Heart left ventricle (tissue), 16 donors: Measurements from ENCODE around the gene GSTA3. TPM values are rescaled to one million over a fixed set of nuclear protein-coding genes. Genes with fewer than 3 reads are reported as not detected.
"Not testable (repeated sequence)": the region's sequence is repeated elsewhere in the genome, so short reads cannot be mapped to it uniquely, and the experiment has no call there.

Experiments
- ATAC-seq, 4 donors: fragments of 200-7000 bp; cut with Tn5 transposase; one replicate each; pipeline ENCODE4 v1.9.1; 2020 to 2022; ENCODE audit warnings: moderate library complexity in 4 of 4, mild to moderate bottlenecking in 3 of 4, moderate number of reproducible peaks in 1 of 4
- DNase-seq, 5 donors: peaks; one replicate each; pipeline ENCODE4 v3.0.0-alpha.2; 2020
- H3K27ac ChIP-seq, 12 donors: fragments of 200-600 bp; sonication (generic) in 4 of 12; one replicate each; pipeline versions ENCODE4 v1.5.0 to v1.8.0; 2016 to 2022; ENCODE audit warnings: mild to moderate bottlenecking in 2 of 12
- H3K27me3 ChIP-seq, 9 donors: fragments of 200-600 bp; sonication (generic) in 2 of 9; one replicate each; pipeline versions ENCODE4 v1.5.1 to v1.8.0; 2016 to 2022; ENCODE audit warnings: mild to moderate bottlenecking in 3 of 9
- H3K36me3 ChIP-seq, 9 donors: fragments of 200-600 bp; sonication (generic) in 2 of 9; one replicate each; pipeline versions ENCODE4 v1.5.0 to v1.8.0; 2018 to 2022; ENCODE audit warnings: mild to moderate bottlenecking in 2 of 9
- H3K4me1 ChIP-seq, 12 donors: fragments of 200-600 bp; sonication (generic) in 4 of 12; one replicate each; pipeline versions ENCODE4 v1.5.0 to v1.8.0; 2016 to 2022; ENCODE audit warnings: mild to moderate bottlenecking in 3 of 12
- H3K4me3 ChIP-seq, 12 donors: fragments of 200-600 bp; sonication (generic) in 4 of 12; one replicate each; pipeline versions ENCODE4 v1.5.0 to v1.8.0; 2017 to 2022; ENCODE audit warnings: mild to moderate bottlenecking in 9 of 12, moderate library complexity in 4 of 12
- H3K9me3 ChIP-seq, 12 donors: fragments of 200-600 bp; sonication (generic) in 4 of 12; one replicate each; pipeline versions ENCODE4 v1.5.0 to v1.8.0; 2016 to 2022; ENCODE audit warnings: mild to moderate bottlenecking in 1 of 12
- CTCF ChIP-seq, 12 donors: fragments of 200-600 bp; sonication (generic) in 4 of 12; IDR thresholded peaks; one replicate each; pipeline versions ENCODE4 v1.5.0 to v1.8.0; 2018 to 2022; ENCODE audit warnings: antibody characterized with exemption in 12 of 12, mild to moderate bottlenecking in 5 of 12
- POLR2A ChIP-seq, 2 donors: fragments of 450-650 bp; IDR thresholded peaks; one replicate each; pipeline ENCODE4 v1.6.1; 2017; ENCODE audit warnings: antibody characterized with exemption in 2 of 2, mild to moderate bottlenecking in 2 of 2, moderate library complexity in 2 of 2
- WGBS, 4 donors: extraction: QIAGEN DNeasy Blood & Tissue Kit in 2 of 4; methylation state at CpG; one replicate each; pipeline versions ENCODE4 v1.1.5 to v1.1.7; 2013 to 2018; 5-methylcytosine and 5-hydroxymethylcytosine counted together
- intact Hi-C, 10 donors: fragments of 100-400 bp; cut with DNase I; formaldehyde crosslinking; loops; one replicate each; pipeline versions ENCODE4 v1.11.1 to v1.14.2; 2022
- polyA plus RNA-seq, 2 donors: library from polyadenylated mRNA; stranded (reverse); fragments of 200-250 nt; gene quantifications; one replicate each; pipeline ENCODE4 v1.2.3, GENCODE V29; 2013
- total RNA-seq, 9 donors: library from RNA; depleted of rRNA in 2 of 9; stranded (reverse); fragments of >200 nt in 2 of 9; fragmentation: NEBNext Ultra II Directional in 3 of 9; extraction: Animal tissue kit (Norgen Biotek cat#: 25700) in 3 of 9; gene quantifications; one replicate each; pipeline versions ENCODE4 v1.1.0 to v1.2.4, GENCODE V29; 2016 to 2023
- donor health status: ischemic (EF 13 %, LVEDD 7.1; RV severe dilation, severe dysfunction).
- donor health status: healthy with polysubstance abuse.
- donor health status: DM: no; HTN: yes; CAD: no.
- donor health status: DM: no; HTN: no; CAD: no.
- donor health status: ischemic (EF 25% LVEDD 6.9; RV normal size, moderate dysfunction).
- donor health status: ischemic (EF 25% LVEDD 5.7; RV mildly dilated, moderate dysfunction).
- donor health status: healthy.
- donor health status: DM: yes; HTN: yes; CAD: no.
- donor health status: ischemic (EF 35%, LVEDD 5.7; RV mildly dilated, moderate dysfunction).
- donor health status: nonischemic (EF 11% LVEDD 7.7; RV severe dilation, severe dysfunction).
- donor health status: DM: yes; HTN: yes; CAD: no.
- donor health status: PGD.
- donor health status: ischemic (EF 29% LVEDD 5.4; RV normal size, mild dysfunction).
- donor health status: nonischemic (EF 23%, LVEDD 6.1; RV moderate dilation, normal function).

The GSTA3 gene
- total and polyA plus RNA-seq, 11 donors: not detected

GRCh38 chr6:52858416-52858815 is 51.1 kb downstream of the GSTA3 start:
- Histone ChIP-seq H3K27ac (no peak overlapping the region), H3K27me3 (peaks cover 0 to 5% (median 0%) of the 10 kb centered on the region in 9 donors), H3K4me1 (no peaks in the 10 kb centered on the region), H3K9me3 (no peaks in the 10 kb centered on the region), H3K4me3 (no peak overlapping the region), H3K36me3 (no peaks in the 10 kb centered on the region)
- intact Hi-C loops: no loop called here
- DNase-seq: no peak
- TF ChIP-seq POLR2A (IDR thresholded peaks at IDR 0.05): no peak
- no peak for TF ChIP-seq CTCF (IDR thresholded peaks at IDR 0.05)
- WGBS, 4 donors: 87 to 91% (median 87%) methylated on average over 4 of the region's 4 CpGs
- ATAC-seq: no peak

GRCh38 chr6:52856137-52856536 is 53.4 kb downstream of the GSTA3 start:
- H3K4me1 ChIP-seq, H3K36me3 ChIP-seq, H3K9me3 ChIP-seq, H3K27me3 ChIP-seq, ATAC-seq, intact Hi-C loops, H3K4me3 ChIP-seq, DNase-seq, H3K27ac ChIP-seq: not testable (repeated sequence)
- WGBS, 4 donors: 4 to 17% (median 12%) methylated on average over 1 to 3 of the region's 3 CpGs

- intact Hi-C loops: no loop called here
- no peak overlapping the region for H3K4me3 ChIP-seq
- TF ChIP-seq POLR2A (IDR thresholded peaks at IDR 0.05) (no peak), CTCF (IDR thresholded peaks at IDR 0.05) (no peak)
- H3K27ac ChIP-seq: no peak overlapping the region
- H3K27me3 ChIP-seq: no peaks in the 10 kb centered on the region
- WGBS, 4 donors: 76 to 83% (median 78%) methylated on average over 4 of the region's 4 CpGs
- peaks cover 0 to 9% (median 0%) of the 10 kb centered on the region in 12 donors for H3K9me3 ChIP-seq
- DNase-seq (no peak), ATAC-seq (no peak)
- no peaks in the 10 kb centered on the region for H3K36me3 ChIP-seq
- no peaks in the 10 kb centered on the region for H3K4me1 ChIP-seq
These were observed 60.4 kb downstream of the GSTA3 start for GRCh38 chr6:52849137-52849536.

Other genes with a start within 250 kb of the GSTA3 start
- 10 to 100 TPM in 2 of 9 donors, 1 to 10 TPM in 7; 5.0 to 13.5 (median 8.2) TPM for gene TMEM14A, start 238.6 kb downstream of the GSTA3 start, total RNA-seq
- gene TMEM14A, start 238.6 kb downstream of the GSTA3 start, polyA plus RNA-seq: 1 to 10 TPM; 8.0 TPM
- gene GSTA2, start 146.2 kb downstream of the GSTA3 start, total RNA-seq: not detected
- not detected for gene GSTA2, start 146.2 kb downstream of the GSTA3 start, polyA plus RNA-seq
- not detected for gene GSTA1, start 105.9 kb downstream of the GSTA3 start, total RNA-seq
- not detected for gene GSTA1, start 105.9 kb downstream of the GSTA3 start, polyA plus RNA-seq
- not detected for gene GSTA5, start 68.9 kb downstream of the GSTA3 start, total RNA-seq
- not detected for gene GSTA5, start 68.9 kb downstream of the GSTA3 start, polyA plus RNA-seq
- gene GSTA4, start 85.6 kb upstream of the GSTA3 start, total RNA-seq: 10 to 100 TPM in 8 of 9 donors, 1 to 10 TPM in 1; 8.5 to 17.0 (median 12.5) TPM
- gene GSTA4, start 85.6 kb upstream of the GSTA3 start, polyA plus RNA-seq: 10 to 100 TPM in 1 of 2 donors, 1 to 10 TPM in 1; 9.8 to 10.5 TPM
- gene CILK1, start 152.1 kb upstream of the GSTA3 start, total RNA-seq: 10 to 100 TPM in 3 of 9 donors, 1 to 10 TPM in 6; 3.9 to 16.6 (median 9.6) TPM
- 1 to 10 TPM; 2.5 to 2.6 TPM for gene CILK1, start 152.1 kb upstream of the GSTA3 start, polyA plus RNA-seq
- gene FBXO9, start 155.7 kb upstream of the GSTA3 start, total RNA-seq: 10 to 100 TPM; 15.4 to 98.9 (median 70.4) TPM
- 10 to 100 TPM in 1 of 2 donors, 1 to 10 TPM in 1; 9.0 to 45.4 TPM for gene FBXO9, start 155.7 kb upstream of the GSTA3 start, polyA plus RNA-seq
- gene GCM1, start 239.1 kb upstream of the GSTA3 start, total RNA-seq: not detected
- gene GCM1, start 239.1 kb upstream of the GSTA3 start, polyA plus RNA-seq: under 1 TPM in 1 of 2 donors, not detected in 1; 0.03 TPM